Activated CD4-positive, alpha-beta memory T cell treated with anti-CD3 and anti-CD28 coated beads, Interleukin-2, amount 10 ng/mL, durations not matched to agents 7 days and 5 days (primary cell): Measurements from ENCODE around the gene DNASE1L3. TPM values are rescaled to one million over a fixed set of nuclear protein-coding genes. Genes with fewer than 3 reads are reported as not detected.
"Not testable (repeated sequence)": the region's sequence is repeated elsewhere in the genome, so short reads cannot be mapped to it uniquely, and the experiment has no call there.

ENCODE experiments used
- CTCF ChIA-PET: fragments of 350-600 bp; sonication (Branson Sonifier 250); formaldehyde crosslinking; loops from one replicate; lab custom pipeline; 2021; ENCODE audit warnings: antibody characterized with exemption, inconsistent platforms; lab: Charles Lee
- POLR2A ChIA-PET: fragments of 350-600 bp; sonication (Branson Sonifier 250); formaldehyde crosslinking; loops from one replicate; lab custom pipeline; 2021; ENCODE audit warnings: antibody characterized with exemption; lab: Charles Lee
- DNase-seq: peaks from one replicate; pipeline ENCODE4 v3.0.0-alpha.2; 2020
- H3K27ac Mint-ChIP-seq: one replicate; pipeline ENCODE4 v1.8.0; 2021; ENCODE audit warnings: mild to moderate bottlenecking, mixed read lengths
- H3K27me3 Mint-ChIP-seq: one replicate; pipeline ENCODE4 v1.8.0; 2021; ENCODE audit warnings: mixed read lengths
- H3K36me3 Mint-ChIP-seq: one replicate; pipeline ENCODE4 v1.8.0; 2021; ENCODE audit warnings: low read depth, mixed read lengths
- H3K4me1 Mint-ChIP-seq: one replicate; pipeline ENCODE4 v1.8.0; 2021; ENCODE audit warnings: mixed read lengths
- H3K4me3 Mint-ChIP-seq: one replicate; pipeline ENCODE4 v1.8.0; 2021; ENCODE audit warnings: mild to moderate bottlenecking, mixed read lengths
- H3K9me3 Mint-ChIP-seq: one replicate; pipeline ENCODE4 v1.8.0; 2021; ENCODE audit warnings: mixed read lengths
- total RNA-seq, 2 experiments: library from RNA; stranded (reverse); gene quantifications; one replicate each; pipeline ENCODE4 v1.2.3, GENCODE V29; 2021

Gene DNASE1L3
- total RNA-seq, 2 experiments from 2014 or later, result not detected

DNA sequence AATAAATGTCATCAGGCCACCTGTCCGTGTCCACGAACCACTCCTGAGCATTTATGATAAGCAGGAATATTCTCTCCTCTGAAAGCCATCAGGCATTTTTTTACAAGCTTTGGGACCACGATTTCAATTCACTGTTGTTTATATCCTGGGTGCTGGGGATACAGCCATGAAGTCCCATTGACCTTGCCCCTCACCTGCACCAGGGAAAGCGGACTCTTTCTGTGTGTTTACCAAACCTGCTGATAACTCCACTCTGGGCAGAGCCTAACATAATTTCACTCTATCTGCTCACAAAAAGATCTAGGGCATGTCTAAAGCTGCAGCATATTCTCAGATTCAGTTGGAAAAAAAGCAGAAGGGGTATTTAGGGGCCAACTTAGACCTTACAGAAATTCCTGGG lies 4.8 kb downstream of the DNASE1L3 start:
- ChIA-PET POLR2A (no interaction called here), CTCF (interaction anchor here (0.9 to 1.5 kb wide), 3 partner anchors 9 to 13 kb away, joined by 3 to 4 read pairs (median 4); no protein-coding TSS in a partner anchor)
- Mint-ChIP-seq H3K4me1 (peaks cover 6% of the 10 kb centered on the region), H3K27ac (no peak overlapping the region), H3K27me3 (peaks cover 32% of the 10 kb centered on the region), H3K9me3 (no peaks in the 10 kb centered on the region), H3K4me3 (no peak overlapping the region), H3K36me3 (peaks cover 4% of the 10 kb centered on the region)
- DNase-seq, result no peak

DNA sequence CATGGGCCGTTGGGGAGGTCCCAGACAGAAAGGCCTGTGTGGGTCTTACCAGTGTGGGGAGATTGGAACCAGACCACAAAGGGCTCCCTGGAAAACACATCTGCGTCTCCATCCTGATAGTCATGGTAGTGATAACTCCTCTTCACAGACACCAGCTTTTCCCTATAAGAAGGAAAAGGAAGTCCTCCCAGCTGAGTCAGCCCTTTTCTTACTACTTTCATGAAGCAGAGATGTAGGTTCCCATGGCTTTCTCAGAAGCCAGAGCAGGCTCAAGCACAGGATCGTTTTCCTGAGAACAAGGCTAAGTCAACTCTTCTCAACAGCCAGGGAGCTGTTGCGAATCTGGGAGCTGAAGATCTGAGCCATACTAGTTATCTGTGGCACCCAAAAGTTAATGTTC lies 6.1 kb downstream of the DNASE1L3 start:
- H3K9me3 Mint-ChIP-seq, result no peaks in the 10 kb centered on the region
- DNase-seq, result no peak
- ChIA-PET CTCF (interaction anchor here (0.6 to 1.5 kb wide), 3 partner anchors 12 to 14 kb away, joined by 3 to 4 read pairs (median 3); no protein-coding TSS in a partner anchor), POLR2A (no interaction called here)
- no peak overlapping the region for H3K27ac Mint-ChIP-seq
- H3K27me3 Mint-ChIP-seq, result peaks cover 30% of the 10 kb centered on the region
- no peak overlapping the region for H3K4me3 Mint-ChIP-seq
- peaks cover 4% of the 10 kb centered on the region for H3K36me3 Mint-ChIP-seq
- peaks cover 6% of the 10 kb centered on the region for H3K4me1 Mint-ChIP-seq

DNA sequence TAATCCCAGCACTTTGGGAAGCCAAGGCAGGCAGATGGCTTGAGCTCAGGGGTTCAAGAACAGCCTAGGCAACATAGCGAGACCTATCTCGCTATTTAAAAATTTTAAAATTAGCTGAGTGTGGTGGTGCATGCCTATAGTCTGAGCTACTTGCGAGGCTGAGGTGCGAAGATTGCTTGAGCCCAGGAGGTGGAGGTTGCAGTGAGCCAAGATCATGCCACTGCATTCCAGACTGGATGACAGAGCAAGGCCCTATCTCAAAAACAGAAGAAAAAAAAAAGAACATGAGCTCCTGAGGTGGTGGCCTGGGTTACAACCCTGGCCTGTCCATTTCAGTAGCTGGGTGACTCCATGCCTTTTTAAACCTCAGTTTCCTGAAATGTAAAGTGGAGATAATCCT lies 7.2 kb downstream of the DNASE1L3 start:
- peaks cover 25% of the 10 kb centered on the region for H3K27me3 Mint-ChIP-seq

DNA sequence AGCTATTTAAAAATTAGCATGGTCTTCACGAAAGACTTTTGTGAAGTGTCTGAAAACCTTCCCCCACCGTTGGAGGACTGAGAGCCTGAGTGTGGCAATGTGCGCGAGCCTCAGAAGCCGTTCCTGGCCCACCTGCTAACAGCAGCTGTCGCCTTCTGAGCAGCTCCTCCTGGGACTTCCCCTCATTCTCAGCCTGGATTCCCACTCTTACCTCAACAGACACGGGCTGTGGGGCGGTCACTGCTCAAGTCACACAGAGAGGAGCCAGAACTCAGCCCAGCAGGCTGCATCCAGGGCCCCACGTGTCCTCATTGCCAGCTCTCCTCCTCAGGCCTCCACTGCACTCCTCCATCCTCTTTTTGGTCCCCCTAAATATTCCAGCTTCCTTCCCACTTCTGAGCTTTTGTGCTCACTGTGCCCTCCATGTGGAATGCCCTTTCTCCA lies 7.8 kb downstream of the DNASE1L3 start:
- Mint-ChIP-seq H3K4me1 (peaks cover 6% of the 10 kb centered on the region), H3K27me3 (peaks cover 21% of the 10 kb centered on the region), H3K27ac (no peak overlapping the region), H3K4me3 (no peak overlapping the region), H3K9me3 (no peaks in the 10 kb centered on the region), H3K36me3 (peaks cover 4% of the 10 kb centered on the region)
- no peak for DNase-seq
- ChIA-PET POLR2A (no interaction called here), CTCF (interaction anchor here (1.0 to 3.8 kb wide), 5 partner anchors 10 to 25 kb away, joined by 3 to 20 read pairs (median 4); no protein-coding TSS in a partner anchor)

More for the DNA sequence above, 7.2 kb downstream of the DNASE1L3 start:
- ChIA-PET CTCF (interaction anchor here (1.0 to 1.7 kb wide), 3 partner anchors 9 to 25 kb away, joined by 3 to 4 read pairs (median 3); no protein-coding TSS in a partner anchor), POLR2A (no interaction called here)
- H3K27ac Mint-ChIP-seq, result no peak overlapping the region
- DNase-seq, result no peak
- H3K4me1 Mint-ChIP-seq, result peaks cover 6% of the 10 kb centered on the region
- H3K4me3 Mint-ChIP-seq, result no peak overlapping the region
- H3K9me3 Mint-ChIP-seq, result no peaks in the 10 kb centered on the region
- H3K36me3 Mint-ChIP-seq, result peaks cover 4% of the 10 kb centered on the region

DNA sequence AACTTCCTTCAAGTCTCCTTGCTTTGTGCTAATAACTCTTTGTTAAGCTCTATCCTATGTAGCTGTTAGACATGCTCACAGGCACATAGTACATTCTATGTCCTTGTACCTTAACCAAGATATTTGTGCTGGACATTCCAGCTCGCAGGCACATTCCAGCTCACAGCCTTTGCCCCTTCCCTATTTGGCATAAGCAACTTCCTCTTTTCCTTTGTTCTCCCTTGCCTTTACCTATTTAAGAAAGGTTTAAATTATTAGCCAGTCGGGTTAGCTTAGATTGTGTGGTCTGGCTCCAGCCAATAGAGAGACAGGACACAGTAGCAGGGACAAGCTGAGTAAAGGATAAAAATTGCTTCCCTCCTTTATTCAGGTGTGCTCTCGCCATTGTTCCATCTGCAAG lies 9.3 kb downstream of the DNASE1L3 start:
- DNase-seq, H3K4me3 Mint-ChIP-seq, POLR2A ChIA-PET, H3K36me3 Mint-ChIP-seq, H3K27ac Mint-ChIP-seq, H3K4me1 Mint-ChIP-seq, H3K9me3 Mint-ChIP-seq: not testable (repeated sequence)
- CTCF ChIA-PET, result interaction anchor here (1.0 to 3.8 kb wide), 5 partner anchors 12 to 105 kb away, joined by 3 to 20 read pairs (median 4); partner anchors contain the start of genes HTD2 and RPP14
- peaks cover 18% of the 10 kb centered on the region for H3K27me3 Mint-ChIP-seq

DNA sequence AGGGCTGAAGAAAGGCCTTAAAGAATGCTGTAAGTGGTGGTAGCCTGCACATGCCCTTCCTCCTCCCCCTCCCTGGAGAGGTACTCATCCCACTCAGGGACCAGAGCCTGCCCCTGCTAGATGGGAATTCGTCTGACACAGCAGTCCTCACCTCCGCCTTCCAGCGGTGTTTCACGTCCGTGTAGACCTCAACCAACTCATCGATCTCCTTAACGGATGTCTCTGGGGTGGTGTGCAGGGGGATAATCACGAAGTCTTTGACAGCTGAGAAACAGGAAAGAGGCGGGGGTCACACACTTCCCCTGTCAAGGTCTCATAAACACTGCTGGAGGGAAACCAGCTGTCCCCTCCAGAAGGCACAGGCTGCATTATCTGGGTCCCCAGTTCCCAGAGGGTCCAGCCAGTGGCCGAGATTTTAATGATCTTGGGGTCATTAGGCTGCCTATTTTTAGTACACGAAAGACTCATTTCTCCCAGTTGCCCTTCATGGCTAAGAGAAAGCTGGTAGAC lies 9.9 kb downstream of the DNASE1L3 start:
- Mint-ChIP-seq H3K9me3 (no peaks in the 10 kb centered on the region), H3K27me3 (peaks cover 18% of the 10 kb centered on the region), H3K4me1 (peaks cover 2% of the 10 kb centered on the region), H3K4me3 (no peak overlapping the region), H3K36me3 (peaks cover 4% of the 10 kb centered on the region), H3K27ac (no peak overlapping the region)
- POLR2A ChIA-PET, result no interaction called here
- DNase-seq, result no peak
- CTCF ChIA-PET, result interaction anchor here (1.2 to 3.8 kb wide), 2 partner anchors 11 to 16 kb away, joined by 4 to 20 read pairs; no protein-coding TSS in a partner anchor

DNA sequence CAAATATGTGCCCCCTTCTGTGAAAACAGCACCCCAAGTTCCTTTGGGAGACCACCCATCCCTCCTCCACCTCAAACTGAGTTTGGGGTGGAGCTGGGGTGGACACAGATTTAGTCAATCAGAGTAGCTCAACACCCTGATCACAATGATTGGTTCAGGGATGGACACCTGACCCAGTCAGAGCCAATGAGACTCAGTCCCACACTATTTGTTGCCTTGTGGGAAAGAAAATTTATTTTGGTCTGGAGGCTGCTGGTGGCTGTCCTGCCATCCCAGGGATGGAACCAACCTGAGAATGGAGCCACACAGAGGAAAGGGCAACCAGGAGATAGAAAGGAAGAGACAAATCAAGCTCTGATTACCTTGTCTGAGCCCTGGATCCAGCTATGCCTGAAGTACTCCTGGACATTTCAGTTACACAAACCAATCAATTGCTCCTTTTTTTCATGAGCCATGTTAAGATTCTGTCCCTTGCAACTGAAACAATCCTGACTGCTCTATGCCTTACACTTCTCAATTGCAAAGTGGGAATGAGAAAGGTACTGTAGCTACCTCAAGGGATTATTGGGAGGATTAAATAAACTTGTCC lies 10.6 kb downstream of the DNASE1L3 start:
- CTCF ChIA-PET, result interaction anchor here (3.8 kb wide), 1 partner anchor 17 kb away, joined by 20 read pairs; no protein-coding TSS in a partner anchor
- Mint-ChIP-seq H3K4me3 (no peak overlapping the region), H3K27me3 (peaks cover 18% of the 10 kb centered on the region), H3K9me3 (no peaks in the 10 kb centered on the region), H3K4me1 (no peaks in the 10 kb centered on the region), H3K27ac (no peak overlapping the region), H3K36me3 (peaks cover 4% of the 10 kb centered on the region)
- POLR2A ChIA-PET, result no interaction called here
- DNase-seq, result no peak

DNA sequence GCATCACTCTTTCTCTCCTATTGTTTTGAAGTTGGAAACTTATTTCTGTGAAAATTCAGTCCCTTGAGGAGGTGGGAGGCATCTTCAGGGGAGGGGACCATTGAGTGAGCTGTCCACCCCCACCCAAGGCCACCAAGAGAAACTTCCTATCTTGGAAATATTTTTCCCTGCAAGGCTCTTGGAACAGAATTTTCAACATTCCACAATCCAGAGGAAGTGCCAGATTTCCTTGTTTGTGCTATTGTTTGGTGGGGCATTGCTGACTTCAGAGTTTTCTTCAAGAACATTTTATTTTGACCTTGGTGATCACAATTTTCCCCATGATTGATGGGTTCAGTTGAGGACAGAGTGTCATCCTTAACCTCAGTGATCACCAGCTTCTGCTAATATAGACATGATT lies 12.0 kb downstream of the DNASE1L3 start:
- DNase-seq, result no peak
- Mint-ChIP-seq H3K36me3 (peaks cover 4% of the 10 kb centered on the region), H3K4me1 (no peaks in the 10 kb centered on the region)

DNA sequence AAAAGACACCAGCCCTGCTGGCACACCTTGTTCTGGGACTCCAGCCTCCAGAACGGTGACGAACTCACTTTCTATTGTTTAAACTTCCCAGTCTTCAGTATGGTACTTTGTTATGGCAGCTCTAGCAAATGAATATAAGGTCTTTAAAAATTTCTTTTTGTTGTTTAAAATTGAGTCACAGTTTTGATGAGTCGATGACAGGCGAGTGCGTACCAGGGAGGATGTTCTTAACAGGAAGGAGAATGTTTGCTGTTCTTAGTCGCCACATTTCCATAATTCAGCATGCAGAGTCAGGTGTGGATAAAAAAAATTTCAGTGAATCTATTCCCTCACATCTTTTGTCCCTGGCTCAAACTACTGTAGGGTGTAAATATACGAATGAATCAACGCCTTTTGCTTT lies 12.4 kb downstream of the DNASE1L3 start:
- H3K4me1 Mint-ChIP-seq, result no peaks in the 10 kb centered on the region
- no peak overlapping the region for H3K4me3 Mint-ChIP-seq
- H3K36me3 Mint-ChIP-seq, result peaks cover 4% of the 10 kb centered on the region
- DNase-seq, result no peak
- no peaks in the 10 kb centered on the region for H3K9me3 Mint-ChIP-seq
- POLR2A ChIA-PET, result no interaction called here
- peaks cover 18% of the 10 kb centered on the region for H3K27me3 Mint-ChIP-seq
- CTCF ChIA-PET, result no interaction called here
- H3K27ac Mint-ChIP-seq, result no peak overlapping the region

More for the DNA sequence above, 12.0 kb downstream of the DNASE1L3 start:
- POLR2A ChIA-PET, result no interaction called here
- CTCF ChIA-PET, result no interaction called here
- H3K9me3 Mint-ChIP-seq, result no peaks in the 10 kb centered on the region
- H3K27ac Mint-ChIP-seq, result no peak overlapping the region
- no peak overlapping the region for H3K4me3 Mint-ChIP-seq
- H3K27me3 Mint-ChIP-seq, result peaks cover 18% of the 10 kb centered on the region

DNA sequence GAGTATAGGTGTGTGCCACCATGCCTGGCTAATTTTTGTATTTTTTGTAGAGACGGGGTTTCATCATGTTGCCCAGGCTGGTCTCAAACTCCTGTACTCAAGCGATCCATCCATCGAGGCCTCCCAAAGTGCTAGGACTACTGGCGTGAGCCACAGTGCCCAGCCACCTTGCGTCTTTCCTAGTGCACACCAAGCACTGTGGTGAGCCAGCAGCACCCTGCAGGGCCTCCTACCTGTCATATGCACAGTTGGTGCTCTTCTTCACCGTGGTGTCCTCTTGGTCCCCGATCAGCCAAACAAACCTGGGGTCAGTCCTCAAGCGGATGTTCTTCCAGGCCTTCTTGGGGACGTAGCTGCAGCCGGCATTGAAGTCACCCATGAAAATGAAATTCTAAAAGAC lies 13.2 kb downstream of the DNASE1L3 start:
- Mint-ChIP-seq H3K9me3 (no peaks in the 10 kb centered on the region), H3K4me1 (no peaks in the 10 kb centered on the region), H3K4me3 (no peak overlapping the region), H3K27ac (no peak overlapping the region), H3K36me3 (no peaks in the 10 kb centered on the region), H3K27me3 (peaks cover 12% of the 10 kb centered on the region)
- ChIA-PET POLR2A (no interaction called here), CTCF (interaction anchor here (1.1 to 1.6 kb wide), 2 partner anchors 19 to 30 kb away, joined by 4 to 8 read pairs; no protein-coding TSS in a partner anchor)
- DNase-seq, result no peak

DNA sequence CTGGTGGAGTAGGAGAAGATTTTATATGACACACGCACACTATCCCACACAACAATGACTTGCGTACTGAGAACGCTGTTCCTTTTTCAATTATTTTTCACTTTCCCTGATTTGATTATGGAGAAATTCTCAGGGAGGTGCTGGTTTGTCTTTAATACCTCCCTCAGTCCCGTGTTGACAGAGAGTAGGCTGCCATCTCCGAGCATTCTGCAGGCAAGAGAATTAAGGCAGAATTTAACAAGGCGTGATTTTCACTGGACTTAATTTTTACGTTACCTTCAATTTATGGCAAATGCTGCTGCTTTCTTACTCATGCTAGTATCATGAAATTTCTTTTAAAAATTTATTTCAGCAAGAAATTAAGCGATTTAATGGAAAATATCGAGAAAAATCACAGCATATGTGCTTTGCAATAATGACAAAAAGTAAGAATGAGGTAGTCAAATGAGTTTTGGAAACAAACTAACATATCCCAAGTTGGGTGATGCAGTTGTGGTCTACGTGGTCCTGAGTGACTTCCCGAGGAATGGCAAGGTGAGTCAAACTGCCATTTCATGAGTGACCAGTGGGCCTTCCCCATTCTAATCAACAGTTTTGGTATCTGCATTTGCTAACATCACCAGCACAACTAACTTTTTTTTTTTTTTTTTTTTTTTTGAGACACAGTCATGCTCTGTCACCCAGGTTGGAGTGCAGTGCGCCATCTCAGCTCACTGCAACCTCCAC lies 16.9 kb downstream of the DNASE1L3 start:
- Mint-ChIP-seq H3K27ac (no peak overlapping the region), H3K4me1 (no peaks in the 10 kb centered on the region), H3K9me3 (no peaks in the 10 kb centered on the region), H3K4me3 (no peak overlapping the region), H3K27me3 (no peaks in the 10 kb centered on the region), H3K36me3 (no peaks in the 10 kb centered on the region)
- ChIA-PET POLR2A (no interaction called here), CTCF (interaction anchor here (0.6 kb wide), 2 partner anchors 10 to 106 kb away, joined by 3 read pairs; no protein-coding TSS in a partner anchor)
- DNase-seq, result no peak

DNA sequence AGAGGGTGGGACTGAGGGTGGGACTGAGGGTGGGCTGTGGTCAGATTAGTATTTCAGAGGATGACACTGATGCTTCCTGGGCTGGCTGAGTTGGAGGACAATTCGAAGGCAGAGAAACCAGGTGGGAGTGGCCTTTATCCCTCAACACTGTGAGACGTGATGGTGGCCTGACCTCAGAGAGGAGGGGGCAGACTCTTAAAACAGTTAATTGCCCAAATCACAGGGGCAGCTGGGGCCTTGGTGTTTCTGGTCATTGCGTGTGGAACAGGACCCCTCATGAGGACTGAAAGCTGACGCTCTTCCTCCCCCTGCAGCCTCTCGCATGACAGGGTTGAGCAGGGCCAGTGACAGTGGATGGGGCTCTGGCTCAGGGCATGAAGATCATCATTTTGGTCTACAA lies 18.7 kb downstream of the DNASE1L3 start:
- H3K4me1 Mint-ChIP-seq, result no peaks in the 10 kb centered on the region
- no peak for DNase-seq
- no peaks in the 10 kb centered on the region for H3K36me3 Mint-ChIP-seq
- H3K4me3 Mint-ChIP-seq, result no peak overlapping the region
- H3K27me3 Mint-ChIP-seq, result no peaks in the 10 kb centered on the region
- POLR2A ChIA-PET, result no interaction called here
- no peaks in the 10 kb centered on the region for H3K9me3 Mint-ChIP-seq
- CTCF ChIA-PET, result interaction anchor here (1.6 to 5.4 kb wide), 2 partner anchors 26 to 115 kb away, joined by 5 to 82 read pairs; partner anchors contain the start of genes HTD2 and RPP14
- no peak overlapping the region for H3K27ac Mint-ChIP-seq
